GM12873 (cell line): ENCODE data around the gene NSG1.

Experiments used
- TF ChIP-seq, protein P1 (sequence below): IDR thresholded peaks from 2 replicates; pipeline ENCODE4 v1.5.1; 2012; ENCODE audit warnings: low read depth, mild to moderate bottlenecking, moderate library complexity, low read length, control low read depth; ENCODE audit not compliant: insufficient read depth; ENCODE audit errors: missing control alignments

Gene NSG1

DNA sequence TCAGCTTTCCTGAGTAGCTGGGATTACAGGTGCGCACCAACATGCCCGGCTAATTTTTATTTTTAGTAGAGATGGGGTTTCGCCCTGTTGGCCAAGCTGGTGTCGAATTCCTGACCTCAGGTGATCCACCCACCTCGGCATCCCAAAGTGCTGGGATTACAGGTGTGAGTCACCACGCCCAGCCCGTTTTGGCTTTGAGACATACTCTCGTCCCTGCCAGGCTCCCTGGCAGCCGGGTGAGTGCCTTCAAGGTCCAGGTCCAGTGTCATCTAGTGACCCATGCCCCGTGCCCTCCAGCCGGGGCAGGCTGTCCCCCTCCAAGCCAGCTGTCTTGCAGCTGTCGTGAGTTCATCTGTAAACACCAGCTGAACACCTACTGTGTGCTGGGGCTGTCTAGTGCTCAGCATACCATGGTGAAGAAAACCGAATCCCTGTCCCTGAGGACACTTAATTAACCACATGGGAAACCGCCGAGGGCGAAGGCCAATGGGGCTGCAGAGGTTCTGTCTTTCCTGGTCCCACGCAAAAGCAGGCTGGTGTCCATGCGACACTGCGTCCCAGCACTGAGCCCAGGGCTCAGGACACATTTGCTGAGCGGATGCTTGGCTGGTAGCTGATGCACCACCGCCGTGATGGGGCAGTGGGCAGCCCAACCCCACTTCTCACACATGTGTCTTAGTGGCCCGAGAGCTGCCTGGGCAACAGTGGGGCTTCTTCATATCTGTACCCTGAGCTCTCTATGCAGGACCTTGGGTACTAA is 21.9 kb downstream of the NSG1 start:
- TF ChIP-seq, protein P1, sequence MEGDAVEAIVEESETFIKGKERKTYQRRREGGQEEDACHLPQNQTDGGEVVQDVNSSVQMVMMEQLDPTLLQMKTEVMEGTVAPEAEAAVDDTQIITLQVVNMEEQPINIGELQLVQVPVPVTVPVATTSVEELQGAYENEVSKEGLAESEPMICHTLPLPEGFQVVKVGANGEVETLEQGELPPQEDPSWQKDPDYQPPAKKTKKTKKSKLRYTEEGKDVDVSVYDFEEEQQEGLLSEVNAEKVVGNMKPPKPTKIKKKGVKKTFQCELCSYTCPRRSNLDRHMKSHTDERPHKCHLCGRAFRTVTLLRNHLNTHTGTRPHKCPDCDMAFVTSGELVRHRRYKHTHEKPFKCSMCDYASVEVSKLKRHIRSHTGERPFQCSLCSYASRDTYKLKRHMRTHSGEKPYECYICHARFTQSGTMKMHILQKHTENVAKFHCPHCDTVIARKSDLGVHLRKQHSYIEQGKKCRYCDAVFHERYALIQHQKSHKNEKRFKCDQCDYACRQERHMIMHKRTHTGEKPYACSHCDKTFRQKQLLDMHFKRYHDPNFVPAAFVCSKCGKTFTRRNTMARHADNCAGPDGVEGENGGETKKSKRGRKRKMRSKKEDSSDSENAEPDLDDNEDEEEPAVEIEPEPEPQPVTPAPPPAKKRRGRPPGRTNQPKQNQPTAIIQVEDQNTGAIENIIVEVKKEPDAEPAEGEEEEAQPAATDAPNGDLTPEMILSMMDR = no peak

DNA sequence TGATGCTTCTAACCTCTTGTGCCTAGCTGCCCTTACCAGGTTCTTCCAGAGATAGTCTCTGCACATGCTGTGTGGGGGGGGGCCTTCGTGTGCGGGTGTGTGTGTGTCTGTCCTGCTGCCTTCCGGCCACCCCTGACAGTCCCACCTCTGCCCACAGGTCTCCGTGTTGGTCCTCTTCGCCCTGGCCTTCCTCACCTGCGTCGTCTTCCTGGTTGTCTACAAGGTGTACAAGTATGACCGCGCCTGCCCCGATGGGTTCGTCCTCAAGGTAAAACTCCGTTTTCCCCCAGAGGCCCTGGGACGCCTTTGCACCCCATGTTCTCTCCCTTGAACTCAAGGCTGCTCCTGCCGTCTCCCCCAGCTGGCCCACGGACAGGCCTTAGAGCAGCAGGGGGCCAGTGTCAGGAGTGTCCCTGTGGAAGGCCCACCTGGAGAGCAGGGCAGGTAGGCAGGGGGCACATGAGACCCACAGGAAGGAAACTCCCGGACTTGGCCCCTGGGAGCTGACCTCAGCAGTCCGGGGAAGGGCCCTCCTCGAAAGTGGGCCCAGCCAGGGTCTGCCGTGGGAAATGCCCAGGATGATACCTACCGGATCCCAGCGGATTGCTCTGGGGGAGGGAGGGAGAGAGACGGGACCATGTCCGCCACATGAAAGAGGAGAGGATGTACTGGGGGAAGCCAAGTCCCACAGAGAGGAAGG is 22.7 kb downstream of the NSG1 start:
- TF ChIP-seq, protein P1 = no peak

DNA sequence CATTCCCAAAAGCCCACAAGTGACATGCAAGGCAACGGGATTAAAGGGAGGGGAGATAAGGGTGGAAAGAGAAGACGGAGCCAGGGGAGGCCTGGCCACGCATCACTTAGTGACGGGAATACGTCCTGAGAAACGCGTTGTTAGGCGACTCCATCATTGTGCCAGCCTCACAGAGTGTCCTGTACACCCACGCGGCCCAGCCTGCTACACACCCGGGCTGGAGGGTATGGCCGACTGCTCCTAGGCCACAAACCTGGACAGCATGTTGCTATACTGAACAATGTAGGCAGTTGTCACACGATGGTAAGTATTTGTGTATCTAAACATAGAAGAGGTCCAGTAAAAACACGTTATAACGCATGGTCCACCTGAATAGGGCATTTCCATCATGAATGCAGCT is 23.4 kb downstream of the NSG1 start:
- TF ChIP-seq, protein P1 = no peak

DNA sequence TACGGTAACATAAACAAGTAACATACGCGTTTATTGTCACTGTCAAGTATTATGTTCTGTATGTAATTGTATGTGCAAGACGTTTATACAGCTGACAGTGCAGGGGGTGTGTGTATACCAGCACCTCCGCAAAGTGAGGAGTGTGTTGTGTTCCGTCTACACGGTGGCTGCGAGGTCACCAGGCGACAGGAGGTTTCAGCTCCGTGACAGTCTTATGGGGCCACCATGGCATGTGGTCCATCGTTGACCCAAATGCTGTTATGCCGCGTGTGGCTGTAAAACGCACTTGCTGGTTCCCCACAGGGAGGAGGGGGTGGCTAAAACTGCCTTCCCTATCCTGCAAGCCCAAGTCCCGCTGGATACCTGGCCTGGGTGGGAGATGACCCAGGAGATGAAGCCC is 25.0 kb downstream of the NSG1 start:
- TF ChIP-seq, protein P1 = no peak

DNA sequence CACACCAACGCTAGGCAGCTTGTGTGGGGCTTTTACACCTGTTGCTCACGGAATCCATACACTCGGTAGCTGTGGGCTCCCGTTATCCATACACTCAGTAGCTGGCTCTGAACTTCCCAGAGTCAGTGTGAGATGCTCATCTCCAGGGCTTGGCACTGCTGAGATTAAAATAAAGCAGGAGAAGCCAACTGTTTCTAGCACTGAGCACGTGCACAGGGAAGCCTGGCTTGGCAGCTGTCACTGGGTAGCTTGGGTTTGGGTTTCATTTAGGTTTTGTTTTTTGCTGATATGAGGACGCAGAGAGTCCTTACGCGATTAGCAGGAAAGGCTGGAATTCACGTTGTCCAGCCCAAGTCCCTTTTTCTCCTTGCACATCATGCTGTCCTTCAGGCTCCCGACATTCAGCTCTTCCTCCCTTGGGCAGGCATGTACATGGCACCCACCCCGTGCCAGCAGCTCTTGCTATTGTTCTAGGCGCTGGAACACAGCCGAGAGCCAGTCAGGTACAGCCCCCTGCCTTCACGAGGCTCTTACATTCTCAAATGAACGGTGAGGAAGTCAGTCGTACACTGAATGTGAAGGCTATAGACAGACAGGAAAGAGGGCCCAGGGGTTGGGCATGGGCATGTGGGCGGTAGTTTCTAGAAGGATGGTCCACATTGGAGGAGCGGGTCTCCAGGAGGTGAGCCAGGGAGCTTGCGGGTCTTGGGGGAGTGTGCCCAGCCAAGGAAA is 25.9 kb downstream of the NSG1 start:
- TF ChIP-seq, protein P1 = no peak

DNA sequence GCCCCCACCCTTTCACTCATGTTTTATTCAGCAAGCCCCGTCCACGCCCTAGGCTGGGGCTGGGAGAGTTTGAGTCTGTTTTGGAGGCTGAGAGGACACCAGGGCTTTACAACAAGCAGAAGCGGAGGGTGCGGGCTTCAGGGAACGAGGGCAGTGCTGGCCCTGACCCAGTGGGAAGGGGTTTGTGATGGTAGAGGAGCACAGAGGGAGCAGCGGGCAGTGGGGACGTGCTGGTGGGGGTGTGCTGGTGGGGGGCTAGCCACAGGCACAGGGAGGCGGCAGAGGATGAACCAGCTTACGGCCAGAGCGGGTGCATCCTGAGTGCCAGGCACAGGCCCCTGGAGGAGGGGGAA is 26.4 kb downstream of the NSG1 start:
- TF ChIP-seq, protein P1 = no peak

DNA sequence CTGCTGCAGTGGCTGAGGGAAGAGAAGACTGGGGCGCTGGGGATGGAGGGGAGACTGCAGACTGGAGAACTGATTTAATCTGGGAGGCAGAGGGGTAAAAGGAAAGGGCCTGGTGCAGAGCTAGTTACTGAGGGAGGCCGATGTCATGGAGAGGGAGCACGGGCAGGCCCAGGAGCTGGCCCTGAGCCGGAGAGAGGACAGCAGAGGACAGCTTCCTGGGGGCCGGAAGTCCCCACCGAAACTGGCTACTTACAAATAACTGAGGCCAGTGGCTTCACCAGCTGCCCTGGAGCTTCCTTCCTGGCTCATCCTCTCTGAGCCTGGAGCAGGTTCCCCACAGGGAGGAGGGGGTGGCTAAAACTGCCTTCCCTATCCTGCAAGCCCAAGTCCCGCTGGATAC is 26.9 kb downstream of the NSG1 start:
- TF ChIP-seq, protein P1 = no peak
